ENCODE results near the gene DDX5.

- TF ChIP-seq POLR2A (IDR thresholded peaks at IDR 0.05) (no peak), CTCF (IDR thresholded peaks at IDR 0.05) (no peak)
These were observed 49.9 kb downstream of the DDX5 start for GRCh38 chr17:64455993-64456885.

Data from Peyer's patch (tissue), 4 donors.